Esophagus muscularis mucosa (tissue), 2 donors: ENCODE results near the gene BHLHE41.

ENCODE experiments used
- POLR2A ChIP-seq: fragments of 450-650 bp; IDR thresholded peaks from one replicate; pipeline ENCODE4 v1.6.1; 2017; ENCODE audit warnings: antibody characterized with exemption, moderate library complexity, mild to moderate bottlenecking, low read depth
- POLR2AphosphoS5 ChIP-seq, 2 donors: sonication (generic); formaldehyde crosslinking; IDR thresholded peaks; one replicate each; pipeline ENCODE4 v1.6.1; 2017; ENCODE audit warnings: antibody characterized with exemption in 2 of 2

DNA sequence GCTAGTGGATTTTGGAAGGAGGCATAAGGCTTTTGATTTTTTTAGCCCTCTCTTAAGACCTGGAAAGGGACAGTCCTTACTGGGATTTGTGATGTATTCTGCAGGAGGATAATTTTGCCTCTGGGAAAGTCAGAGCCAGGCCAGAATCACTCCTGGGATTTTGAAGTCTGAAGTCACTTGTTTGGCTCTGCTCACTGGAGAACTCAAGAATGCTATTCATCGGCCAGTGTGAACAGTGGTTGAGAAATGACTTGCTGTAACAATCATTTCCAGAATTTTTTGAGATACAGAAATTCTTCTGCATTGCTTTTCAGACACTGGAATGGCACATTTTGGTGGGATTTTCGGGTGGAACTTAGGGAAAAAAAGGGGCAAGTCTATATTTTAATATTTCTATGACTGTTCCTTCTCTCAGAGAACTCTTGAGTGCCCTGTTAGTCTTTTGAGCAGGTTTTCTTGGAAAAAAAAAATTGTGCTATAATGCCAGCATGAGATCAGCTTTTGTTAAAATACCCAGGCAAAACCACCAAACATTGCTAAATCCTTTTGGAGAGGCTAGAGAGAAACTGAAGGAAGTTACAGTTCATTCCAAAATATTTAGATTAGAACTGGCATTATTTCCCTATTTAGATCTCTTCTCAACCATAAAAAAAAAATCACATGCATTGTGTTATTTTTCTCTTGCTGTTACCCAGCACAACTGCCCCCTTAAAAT lies 26.1 kb upstream of the BHLHE41 start:
- TF ChIP-seq POLR2A (no peak), POLR2AphosphoS5 (IDR thresholded peaks at IDR 0.05) (peak; percentile 44 to 46)
